Body of pancreas (tissue), 4 donors: Measurements from ENCODE around the gene STX16. TPM values are rescaled to one million over a fixed set of nuclear protein-coding genes. Genes with fewer than 3 reads are reported as not detected.

Experiments used
- ATAC-seq: fragments of 150-250 bp; one replicate; pipeline ENCODE4 v1.9.1; 2016
- DNase-seq, 4 donors: peaks; one replicate each; pipeline ENCODE4 v3.0.0-alpha.2; 2019
- H3K27ac ChIP-seq, 4 donors: fragments of 200-600 bp; sonication (generic); 1 replicate in 3 of 4; 2 replicates in 1 of 4; pipeline versions ENCODE4 v1.5.1 to v1.6.1; 2016 to 2019; ENCODE audit warnings: mild to moderate bottlenecking in 1 of 4, mixed read lengths in 1 of 4, moderate library complexity in 1 of 4
- H3K27me3 ChIP-seq, 2 donors: fragments of 200-600 bp; sonication (generic); one replicate each; pipeline ENCODE4 v1.6.0; 2016; ENCODE audit warnings: mild to moderate bottlenecking in 1 of 2
- H3K36me3 ChIP-seq, 2 donors: fragments of 200-600 bp; sonication (generic); replicated peaks in 1 of 2; 2 replicates each; pipeline ENCODE4 v1.5.1; 2016; ENCODE audit warnings: low read depth in 2 of 2; ENCODE audit not compliant: insufficient read depth in 1 of 2
- H3K4me1 ChIP-seq: fragments of 200-600 bp; sonication (generic); one replicate; pipeline ENCODE4 v1.6.0; 2016
- H3K4me3 ChIP-seq, 2 donors: fragments of 200-600 bp; sonication (generic); 1 replicate in 1 of 2; 2 replicates in 1 of 2; pipeline ENCODE4 v1.5.1; 2016 to 2019
- H3K9me3 ChIP-seq, 3 donors: fragments of 200-600 bp; sonication (generic); 1 replicate in 2 of 3; 2 replicates in 1 of 3; pipeline ENCODE4 v1.5.1; 2016
- POLR2A ChIP-seq, 3 donors: fragments of 450-650 bp; IDR thresholded peaks; one replicate each; pipeline ENCODE4 v1.6.1; 2016; ENCODE audit warnings: antibody characterized with exemption in 3 of 3, mild to moderate bottlenecking in 2 of 3
- WGBS, 2 donors: methylation state at CpG; one replicate each; pipeline ENCODE4 v1.1.5; 2017; 5-methylcytosine and 5-hydroxymethylcytosine counted together
- intact Hi-C: fragments of 100-400 bp; cut with DNase I; formaldehyde crosslinking; loops from one replicate; pipeline ENCODE4 v1.15.1; 2023
- total RNA-seq, 2 donors: library from RNA; depleted of rRNA; stranded (reverse); fragments of >200 nt; gene quantifications; one replicate each; pipeline ENCODE4 v1.1.0, GENCODE V29; 2016
- TF ChIP-seq, protein P1 (sequence below), 7 experiments: fragments of 450-650 bp in 4 of 7; fragments of 200-600 bp in 3 of 7; sonication (generic) in 3 of 7; IDR thresholded peaks; one replicate each; pipeline ENCODE4 v1.5.1; 2016 to 2019; ENCODE audit warnings: antibody characterized with exemption in 7 of 7

The STX16 gene, protein sequence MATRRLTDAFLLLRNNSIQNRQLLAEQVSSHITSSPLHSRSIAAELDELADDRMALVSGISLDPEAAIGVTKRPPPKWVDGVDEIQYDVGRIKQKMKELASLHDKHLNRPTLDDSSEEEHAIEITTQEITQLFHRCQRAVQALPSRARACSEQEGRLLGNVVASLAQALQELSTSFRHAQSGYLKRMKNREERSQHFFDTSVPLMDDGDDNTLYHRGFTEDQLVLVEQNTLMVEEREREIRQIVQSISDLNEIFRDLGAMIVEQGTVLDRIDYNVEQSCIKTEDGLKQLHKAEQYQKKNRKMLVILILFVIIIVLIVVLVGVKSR
- total RNA-seq, result 10 to 100 TPM; 55.0 to 69.5 TPM

DNA sequence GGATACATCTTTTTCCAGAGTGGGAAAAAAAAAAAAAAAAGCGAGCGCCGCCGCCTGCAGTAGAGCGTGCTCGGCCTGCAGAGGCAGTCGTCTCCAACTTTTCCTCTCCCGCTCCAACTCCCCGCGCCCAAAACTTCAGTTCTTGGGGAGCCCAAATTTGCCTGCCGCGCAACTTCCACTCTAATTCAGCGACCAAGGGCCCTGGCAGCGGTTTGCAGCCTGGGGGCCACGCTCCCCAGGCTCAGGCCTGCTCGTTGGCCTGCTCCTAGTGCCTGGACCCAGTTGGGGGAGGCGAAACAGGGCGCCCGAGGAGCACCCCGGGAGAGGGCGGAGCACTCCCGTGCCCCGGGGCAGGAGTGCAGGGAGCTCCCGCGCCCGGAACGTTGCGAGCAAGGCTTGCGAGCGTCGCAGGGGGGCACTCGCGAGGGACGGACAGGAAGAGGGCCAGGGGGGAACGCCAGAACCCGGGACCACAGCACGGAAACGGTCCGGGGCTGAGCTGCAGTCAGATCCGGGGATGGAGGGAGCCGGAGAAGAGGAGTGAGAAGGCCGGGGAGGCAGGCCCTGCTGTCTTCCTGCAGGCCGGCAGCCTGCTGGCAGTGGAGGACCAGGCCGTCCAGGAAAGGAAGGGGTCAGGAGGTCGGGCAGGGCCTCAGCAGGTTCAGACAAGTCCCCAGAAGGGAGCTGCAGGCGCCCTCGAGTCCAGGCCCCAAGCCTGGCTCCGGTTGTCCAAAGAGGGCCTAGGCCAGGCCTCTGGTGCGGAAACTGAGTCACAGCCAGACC lies at the start of gene STX16:
TSS of gene STX16 (plus strand) at position 508 of the 783 bp plus-strand sequence. CDS start 724 bp downstream, outside the sequence.
- ATAC-seq (peak; percentile 93), DNase-seq (peak; percentile 89 to 92 (median 91))
- intact Hi-C loops, result no loop called here
- peak; percentile 64 to 90 (median 88) for TF ChIP-seq POLR2A (IDR thresholded peaks at IDR 0.05)
- TF ChIP-seq, protein P1, sequence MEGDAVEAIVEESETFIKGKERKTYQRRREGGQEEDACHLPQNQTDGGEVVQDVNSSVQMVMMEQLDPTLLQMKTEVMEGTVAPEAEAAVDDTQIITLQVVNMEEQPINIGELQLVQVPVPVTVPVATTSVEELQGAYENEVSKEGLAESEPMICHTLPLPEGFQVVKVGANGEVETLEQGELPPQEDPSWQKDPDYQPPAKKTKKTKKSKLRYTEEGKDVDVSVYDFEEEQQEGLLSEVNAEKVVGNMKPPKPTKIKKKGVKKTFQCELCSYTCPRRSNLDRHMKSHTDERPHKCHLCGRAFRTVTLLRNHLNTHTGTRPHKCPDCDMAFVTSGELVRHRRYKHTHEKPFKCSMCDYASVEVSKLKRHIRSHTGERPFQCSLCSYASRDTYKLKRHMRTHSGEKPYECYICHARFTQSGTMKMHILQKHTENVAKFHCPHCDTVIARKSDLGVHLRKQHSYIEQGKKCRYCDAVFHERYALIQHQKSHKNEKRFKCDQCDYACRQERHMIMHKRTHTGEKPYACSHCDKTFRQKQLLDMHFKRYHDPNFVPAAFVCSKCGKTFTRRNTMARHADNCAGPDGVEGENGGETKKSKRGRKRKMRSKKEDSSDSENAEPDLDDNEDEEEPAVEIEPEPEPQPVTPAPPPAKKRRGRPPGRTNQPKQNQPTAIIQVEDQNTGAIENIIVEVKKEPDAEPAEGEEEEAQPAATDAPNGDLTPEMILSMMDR (IDR thresholded peaks at IDR 0.05), result peak; percentile 35 to 82 (median 63)
- no peaks in the 10 kb centered on the region for H3K27me3 ChIP-seq
- H3K9me3 ChIP-seq, result no peaks in the 10 kb centered on the region
- H3K36me3 ChIP-seq, result no peaks in the 10 kb centered on the region
- peaks cover 36% of the 10 kb centered on the region for H3K4me1 ChIP-seq
- peak within 1 kb of the TSS; percentile 87 to 96 (median 94) for H3K27ac ChIP-seq
- 0 to 1% methylated on average over 17 to 49 of the region's 49 CpGs for WGBS, 2 donors
- peak within 1 kb of the TSS; percentile 43 to 93 for H3K4me3 ChIP-seq

DNA sequence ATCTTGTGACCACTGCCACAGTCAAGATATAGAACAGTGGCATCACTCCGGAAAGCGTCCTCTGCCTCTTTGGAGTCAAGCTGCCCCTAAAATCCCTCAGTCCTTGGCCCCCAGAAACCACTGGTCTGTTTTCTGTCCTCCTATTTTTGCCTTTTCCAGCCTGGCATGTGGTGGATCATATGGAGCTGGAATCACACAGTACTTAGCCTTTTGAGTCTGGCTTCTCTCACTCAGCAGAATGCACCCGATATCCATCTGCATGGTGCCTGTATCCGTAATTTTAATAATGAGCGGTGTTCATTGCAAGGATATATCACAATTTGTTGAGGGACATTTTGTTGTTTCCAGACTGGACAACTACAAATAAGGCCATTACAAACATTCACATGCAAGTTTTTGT lies 49.0 kb upstream of the STX16 start:
- Histone ChIP-seq H3K4me3 (no peak overlapping the region), H3K9me3 (no peaks in the 10 kb centered on the region), H3K36me3 (no peaks in the 10 kb centered on the region), H3K27me3 (no peaks in the 10 kb centered on the region), H3K27ac (no peak overlapping the region), H3K4me1 (no peaks in the 10 kb centered on the region)
- no peak for TF ChIP-seq POLR2A (IDR thresholded peaks at IDR 0.05)
- TF ChIP-seq, protein P1 (IDR thresholded peaks at IDR 0.05), result no peak
- intact Hi-C loops, result no loop called here
- no peak for ATAC-seq
- no peak for DNase-seq
- 87 to 95% methylated on average over 5 of the region's 5 CpGs for WGBS, 2 donors

DNA sequence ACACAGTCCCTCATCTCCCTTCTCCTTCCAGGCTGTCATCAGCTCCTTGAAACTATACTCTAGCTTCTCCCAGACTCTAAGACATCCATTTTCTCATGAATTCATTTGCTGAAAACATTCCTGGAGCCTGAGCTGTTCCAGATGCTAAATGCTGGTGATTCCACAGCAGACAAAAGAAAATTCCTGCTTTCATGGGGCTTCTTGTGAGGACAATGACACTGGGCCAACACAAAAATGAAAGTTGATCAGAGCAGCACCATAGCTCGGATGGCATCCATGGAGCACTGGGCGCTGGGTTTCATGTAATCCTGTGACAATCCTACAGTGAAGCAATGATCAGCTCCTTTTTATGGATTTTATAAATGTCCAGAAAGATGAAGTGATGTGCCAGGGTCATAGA lies 47.4 kb upstream of the STX16 start:
- H3K4me3 ChIP-seq, result no peak overlapping the region
- no peaks in the 10 kb centered on the region for H3K4me1 ChIP-seq
- 92 to 96% methylated on average over 2 of the region's 2 CpGs for WGBS, 2 donors
- ATAC-seq (no peak), DNase-seq (no peak)
- H3K27me3 ChIP-seq, result no peaks in the 10 kb centered on the region
- no peaks in the 10 kb centered on the region for H3K9me3 ChIP-seq
- no peak overlapping the region for H3K27ac ChIP-seq
- TF ChIP-seq POLR2A (IDR thresholded peaks at IDR 0.05), result no peak
- TF ChIP-seq, protein P1 (IDR thresholded peaks at IDR 0.05), result no peak
- intact Hi-C loops, result no loop called here
- H3K36me3 ChIP-seq, result no peaks in the 10 kb centered on the region

DNA sequence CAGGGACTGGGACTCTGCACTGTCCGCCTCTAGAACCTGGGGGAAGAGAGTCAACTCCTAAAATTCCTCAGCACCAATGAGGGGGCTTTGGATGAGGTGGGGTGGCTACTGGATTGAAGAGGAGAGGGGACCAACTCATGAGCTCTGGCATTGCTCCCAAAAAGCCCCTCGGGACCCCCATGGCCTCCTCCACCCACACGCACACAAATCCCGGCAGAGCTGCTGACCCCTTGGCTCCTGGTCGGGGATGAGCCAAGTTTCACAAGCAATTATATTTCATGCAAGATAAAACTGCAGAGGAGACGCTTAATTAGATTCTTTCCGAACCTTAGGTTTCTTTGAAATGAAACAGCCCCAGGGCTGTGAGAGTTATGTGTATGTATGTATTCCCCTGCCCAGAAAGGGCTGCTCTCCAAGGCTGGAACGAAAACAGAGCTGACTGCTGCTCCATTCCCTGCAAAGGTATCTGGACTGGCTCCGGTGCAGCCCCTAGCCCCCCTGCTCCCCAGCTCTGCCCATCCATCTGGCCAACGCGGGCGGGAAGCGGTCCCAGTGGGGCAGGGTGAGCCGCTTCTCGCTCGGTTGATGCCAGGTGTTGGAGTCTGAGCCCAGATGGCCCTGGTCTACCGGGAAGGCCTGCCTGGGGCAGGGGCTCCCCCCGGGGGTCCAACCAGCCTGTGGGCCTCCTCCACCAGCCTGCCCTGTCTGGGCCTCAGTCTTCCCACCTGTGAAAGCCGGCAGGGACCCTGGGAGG lies 46.8 kb upstream of the STX16 start:
- DNase-seq, result no peak
- H3K27me3 ChIP-seq, result no peaks in the 10 kb centered on the region
- no peaks in the 10 kb centered on the region for H3K9me3 ChIP-seq
- 74 to 83% methylated on average over 9 to 19 of the region's 19 CpGs for WGBS, 2 donors
- intact Hi-C loops, result no loop called here
- no peak for ATAC-seq
- H3K36me3 ChIP-seq, result no peaks in the 10 kb centered on the region
- no peak overlapping the region for H3K27ac ChIP-seq
- no peak for TF ChIP-seq POLR2A (IDR thresholded peaks at IDR 0.05)
- TF ChIP-seq, protein P1 (IDR thresholded peaks at IDR 0.05), result no peak
- no peak overlapping the region for H3K4me3 ChIP-seq
- no peaks in the 10 kb centered on the region for H3K4me1 ChIP-seq
